Central memory CD4-positive, alpha-beta T cell (primary cell): ENCODE data around the gene GLUD1.
"Not testable (repeated sequence)": the region's sequence is repeated elsewhere in the genome, so short reads cannot be mapped to it uniquely, and the experiment has no call there.

Source experiments
- DNase-seq: peaks from one replicate; pipeline ENCODE4 v3.0.0; 2022

GLUD1 gene

DNA sequence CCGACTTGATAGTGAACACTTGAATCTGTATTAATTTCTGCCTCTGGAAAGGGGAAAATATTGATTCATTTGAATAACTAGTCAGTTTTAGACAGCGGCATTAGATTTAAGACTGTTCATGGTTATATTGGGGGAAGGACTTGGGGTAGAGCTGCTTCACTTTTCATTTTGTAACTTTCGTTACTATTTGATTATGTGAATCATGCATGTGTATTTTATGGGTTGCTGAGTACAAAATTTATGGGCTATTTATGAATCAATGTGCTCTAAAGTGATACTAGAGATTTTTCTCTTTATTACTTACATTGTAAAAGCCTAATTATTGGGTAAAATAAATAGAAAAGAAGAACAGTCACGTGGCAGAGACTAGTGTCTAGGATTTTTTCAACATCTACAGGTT is 4.9 kb downstream of the GLUD1 start:
- no peak for DNase-seq

DNA sequence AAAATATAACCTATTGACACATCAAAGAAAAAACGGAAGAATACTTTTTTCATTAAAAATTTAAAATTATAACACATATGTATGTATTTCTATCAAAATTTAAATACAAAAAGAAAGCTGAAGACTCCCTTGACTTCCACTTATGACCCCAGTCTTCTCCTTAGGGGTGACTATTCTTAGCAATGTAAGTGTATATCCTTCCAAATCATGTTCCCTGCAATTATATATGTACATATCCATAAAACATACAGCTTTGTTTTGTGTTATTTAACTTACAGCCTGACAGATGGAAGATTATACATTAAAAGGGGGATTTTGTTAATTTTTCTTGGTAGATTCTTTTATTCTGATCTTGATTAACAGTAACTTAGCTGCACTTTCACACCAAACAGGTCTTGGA is 9.1 kb downstream of the GLUD1 start:
- no peak for DNase-seq

DNA sequence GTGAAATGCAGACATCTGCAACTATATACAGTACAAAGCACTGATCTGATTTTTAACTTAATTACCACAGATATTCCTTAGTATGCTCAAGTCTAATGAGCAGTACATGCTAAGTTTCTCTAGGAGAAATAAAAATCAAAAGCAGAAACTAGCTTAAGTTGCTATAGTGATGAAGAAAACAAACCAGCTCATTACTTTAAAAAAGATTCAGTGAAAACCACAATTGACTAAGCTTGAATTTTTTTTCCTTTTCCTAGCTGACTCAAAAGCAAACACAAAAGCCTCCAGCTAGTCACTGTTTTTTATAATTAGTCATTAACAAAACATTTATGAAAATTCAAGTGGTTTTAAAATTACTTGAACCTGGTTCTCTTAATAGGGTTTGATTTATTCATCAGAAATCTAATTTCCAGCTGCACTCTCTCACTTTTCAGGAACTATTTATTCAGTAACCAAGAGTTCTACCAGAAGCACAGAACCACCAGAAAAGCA is 10.3 kb downstream of the GLUD1 start:
- peak; percentile 72 for DNase-seq

DNA sequence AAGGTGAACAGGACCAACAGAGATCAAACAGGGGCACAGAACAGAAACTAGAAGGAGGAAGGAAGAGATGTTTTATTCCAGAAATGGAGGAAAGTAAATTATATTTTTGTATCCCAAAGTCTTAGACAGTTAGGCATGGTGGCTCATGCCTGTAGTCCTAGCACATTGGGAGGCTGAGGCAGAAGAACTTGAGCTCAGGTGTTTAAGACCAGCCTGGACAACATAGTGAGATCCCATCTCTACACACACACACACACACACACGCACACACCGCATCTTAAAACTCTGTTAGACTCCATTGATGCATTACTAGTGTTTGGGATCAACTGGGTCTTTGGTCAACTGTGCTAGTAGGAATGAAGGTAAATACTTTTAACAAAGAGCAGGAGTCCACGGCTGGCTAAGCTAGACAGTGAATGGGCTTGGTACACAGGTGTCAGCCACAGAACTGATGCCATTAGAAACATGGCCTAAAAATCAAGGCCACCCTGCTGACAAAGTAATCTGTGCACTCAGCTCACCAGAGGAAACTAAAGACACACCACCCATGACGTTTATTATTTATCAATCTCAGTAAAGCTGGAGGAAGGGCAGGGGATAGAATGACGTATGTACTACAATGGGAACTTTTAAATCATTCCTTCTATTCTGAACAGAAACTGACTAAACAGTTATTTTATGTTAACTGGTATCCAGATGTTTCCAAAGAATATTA is 10.9 kb downstream of the GLUD1 start:
- peak; percentile 66 for DNase-seq

DNA sequence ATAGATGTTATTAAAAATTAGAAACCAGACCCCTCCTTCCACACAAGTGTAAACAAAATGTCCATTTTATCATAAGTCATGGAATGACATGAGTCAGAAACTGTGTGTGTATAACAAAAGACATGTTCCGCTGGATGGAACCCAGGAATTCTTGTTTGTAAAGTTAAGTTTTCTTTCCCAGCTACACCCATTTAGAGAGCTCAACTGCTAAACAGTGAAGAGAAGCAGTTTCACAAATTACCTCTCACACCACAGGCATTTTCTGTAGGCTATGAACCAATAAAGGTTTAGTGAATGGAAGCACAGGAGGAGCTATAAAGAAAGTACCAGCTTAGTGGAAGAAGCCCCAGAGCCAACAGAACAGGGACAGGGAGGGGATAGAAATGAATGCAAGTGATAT is 12.4 kb downstream of the GLUD1 start:
- not testable (repeated sequence) for DNase-seq

DNA sequence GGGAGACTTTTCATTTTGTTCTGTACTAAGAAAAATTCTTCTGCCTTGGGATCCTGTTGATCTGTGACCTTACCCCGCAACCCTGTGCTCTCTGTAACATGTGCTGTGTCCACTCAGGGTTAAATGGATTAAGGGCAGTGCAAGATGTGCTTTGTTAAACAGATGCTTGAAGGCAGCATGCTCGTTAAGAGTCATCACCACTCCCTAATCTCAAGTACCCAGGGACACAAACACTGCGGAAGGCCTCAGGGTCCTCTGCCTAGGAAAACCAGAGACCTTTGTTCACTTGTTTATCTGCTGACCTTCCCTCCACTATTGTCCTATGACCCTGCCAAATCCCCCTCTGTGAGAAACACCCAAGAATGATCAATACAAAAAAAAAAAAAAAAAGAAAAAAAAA is 13.1 kb downstream of the GLUD1 start:
- DNase-seq, result not testable (repeated sequence)

DNA sequence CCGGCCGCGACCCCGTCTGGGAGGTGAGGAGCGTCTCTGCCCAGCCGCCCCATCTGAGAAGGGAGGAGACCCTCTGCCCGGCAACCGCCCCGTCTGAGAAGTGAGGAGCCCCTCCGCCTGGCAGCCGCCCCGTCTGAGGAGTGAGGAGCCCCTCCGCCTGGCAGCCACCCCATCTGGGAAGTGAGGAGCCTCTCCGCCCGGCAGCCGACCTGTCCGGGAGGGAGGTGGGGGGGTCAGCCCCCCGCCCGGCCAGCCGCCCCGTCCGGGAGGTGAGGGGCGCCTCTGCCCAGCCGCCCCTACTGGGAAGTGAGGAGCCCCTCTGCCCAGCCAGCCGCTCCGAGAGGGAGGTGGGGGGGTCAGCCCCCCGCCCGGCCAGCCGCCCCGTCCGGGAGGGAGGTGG is 14.0 kb downstream of the GLUD1 start:
- DNase-seq, result not testable (repeated sequence)

DNA sequence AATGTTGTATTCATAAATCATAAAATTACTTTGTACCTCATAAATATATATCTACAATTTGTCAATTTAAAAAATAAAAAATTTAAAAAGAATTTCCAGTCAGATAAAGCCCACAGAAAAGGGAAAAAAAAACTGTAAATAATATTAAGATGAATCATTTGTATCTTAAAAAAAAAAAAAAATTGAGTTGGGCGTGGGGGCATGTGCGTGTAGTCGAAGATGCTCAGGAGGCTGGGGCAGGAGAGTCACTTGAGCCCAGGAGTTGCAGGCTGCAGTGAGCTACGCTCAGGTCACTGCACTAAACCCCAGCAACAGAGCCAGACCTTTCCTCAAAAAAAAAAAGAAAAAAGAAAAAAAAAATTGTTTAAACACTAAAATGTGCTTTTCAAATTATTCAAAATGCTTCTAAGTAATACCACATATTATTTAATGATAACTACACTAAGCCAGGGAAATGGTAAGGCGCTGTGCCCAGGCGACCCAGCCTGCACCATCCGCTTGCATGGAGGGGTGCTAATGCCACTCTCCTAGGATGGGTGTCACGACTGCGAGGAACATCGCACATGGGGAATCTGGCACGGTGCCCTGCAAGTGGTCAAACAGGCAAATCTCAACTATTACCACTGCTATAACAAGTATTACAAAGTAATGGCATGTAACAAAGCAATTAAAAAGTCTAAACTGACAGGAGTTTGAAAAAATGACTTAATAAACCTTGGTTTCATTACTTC is 15.4 kb downstream of the GLUD1 start:
- no peak for DNase-seq

DNA sequence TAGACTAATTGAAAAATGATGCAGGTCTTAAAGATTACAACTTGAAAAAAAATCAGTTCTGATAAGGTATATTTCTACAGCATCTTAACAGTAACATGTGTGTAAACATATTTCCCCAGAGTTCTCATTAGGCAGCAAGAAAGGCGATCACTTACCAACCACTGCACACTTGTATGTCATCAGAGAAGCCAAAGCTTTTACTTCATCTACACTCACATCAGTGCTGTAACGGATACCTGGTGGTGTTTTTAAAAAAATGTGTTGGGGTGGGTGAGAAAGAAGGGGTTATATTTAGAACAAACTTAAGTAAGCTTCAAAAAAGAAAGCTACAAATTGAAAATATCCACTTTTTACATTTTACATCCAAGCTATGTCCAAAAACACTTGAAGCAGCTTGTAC is 18.2 kb downstream of the GLUD1 start:
- DNase-seq, result not testable (repeated sequence)

DNA sequence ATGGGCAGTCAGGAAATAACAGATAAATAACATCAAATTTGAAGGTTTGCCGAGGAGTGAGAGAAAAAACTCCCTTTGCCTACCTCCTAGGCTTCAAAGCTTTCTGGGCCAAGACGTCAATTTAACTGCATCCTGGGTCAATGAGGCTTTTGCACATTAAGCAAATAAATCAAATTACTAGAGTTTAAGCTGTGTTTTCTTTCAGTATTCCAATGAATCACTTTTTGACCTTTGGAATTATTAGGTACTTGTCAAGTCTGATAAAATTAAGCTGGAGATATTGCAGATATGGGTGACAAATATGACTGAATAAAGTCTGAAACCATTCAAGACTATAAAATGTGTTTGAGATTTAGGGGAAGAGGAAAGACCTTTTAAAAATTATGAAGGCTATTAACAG is 22.2 kb downstream of the GLUD1 start:
- no peak for DNase-seq

DNA sequence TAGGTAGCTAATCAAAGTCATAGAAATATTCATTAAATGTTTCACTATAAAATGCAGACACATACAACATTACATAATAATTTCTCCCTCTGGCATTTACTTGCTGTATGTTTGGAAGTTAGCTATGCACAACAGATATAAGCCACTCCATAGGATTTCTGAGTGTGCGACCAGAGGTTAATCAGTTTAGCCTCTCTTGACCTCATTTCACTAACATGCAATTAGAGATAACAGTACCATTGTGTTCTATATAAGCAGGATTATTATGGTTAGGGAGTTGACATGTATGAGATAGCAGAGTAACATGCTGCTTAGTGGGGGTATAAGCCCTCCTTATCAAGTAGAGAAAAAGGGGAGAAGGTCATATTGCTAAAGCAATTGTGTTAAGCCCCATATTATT is 26.4 kb downstream of the GLUD1 start:
- DNase-seq, result no peak

DNA sequence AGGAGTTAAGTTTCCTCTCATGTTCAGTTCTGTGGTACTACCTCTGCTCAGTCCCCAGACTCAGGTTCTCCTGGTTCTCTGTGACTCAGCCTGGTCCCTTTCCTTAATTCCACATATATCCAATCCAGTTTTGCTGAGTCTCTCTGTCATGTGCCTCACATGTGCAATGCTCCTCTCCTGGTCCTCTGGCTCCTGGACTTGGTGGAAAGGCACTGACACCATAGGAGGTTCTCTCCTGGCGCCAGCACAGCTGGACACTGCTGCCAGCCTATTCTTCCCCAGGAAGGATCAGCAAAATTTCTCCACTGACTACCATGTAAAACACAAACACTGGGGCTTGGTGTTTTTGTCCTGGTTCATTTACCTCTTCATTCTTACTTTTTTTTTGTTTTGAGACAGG is 27.8 kb downstream of the GLUD1 start:
- no peak for DNase-seq

DNA sequence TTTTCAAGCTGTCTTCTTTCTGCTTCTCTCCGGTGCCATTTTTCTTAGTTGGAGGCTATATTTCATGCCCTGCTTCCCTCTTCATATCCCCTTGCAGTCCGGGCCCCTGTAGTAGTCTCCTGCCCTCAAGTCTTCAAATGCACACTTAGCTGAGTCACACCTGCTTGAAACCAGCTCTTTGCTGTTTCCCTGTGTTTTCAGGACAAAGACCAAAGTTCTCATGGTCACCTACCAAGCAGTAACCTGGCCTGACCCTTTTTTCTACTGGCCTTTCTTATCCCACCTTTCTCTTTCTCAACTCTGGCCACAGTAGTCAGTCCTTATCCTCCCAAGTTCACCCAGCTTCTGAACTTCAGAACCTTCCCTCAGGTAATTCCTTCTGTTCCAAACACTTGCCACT is 28.5 kb downstream of the GLUD1 start:
- no peak for DNase-seq

DNA sequence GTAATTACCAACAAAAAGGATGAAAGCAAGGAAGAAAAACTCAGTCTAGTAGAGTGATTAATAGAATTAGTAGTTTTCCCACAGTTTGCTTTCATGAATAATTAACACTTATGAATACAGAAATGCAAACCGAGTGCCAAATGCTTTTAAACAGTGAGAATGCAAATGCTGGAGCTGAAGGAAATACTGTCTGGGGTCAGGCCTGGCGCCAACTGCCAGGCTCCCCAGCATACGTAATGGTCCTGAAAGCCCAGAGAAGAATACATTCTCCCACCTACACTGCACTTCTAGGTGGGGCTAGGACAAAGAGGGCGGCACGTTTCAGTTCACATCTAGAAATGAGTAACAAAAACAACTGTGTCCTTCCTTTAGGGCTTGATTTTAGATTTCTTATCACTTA is 30.0 kb downstream of the GLUD1 start:
- DNase-seq, result no peak

DNA sequence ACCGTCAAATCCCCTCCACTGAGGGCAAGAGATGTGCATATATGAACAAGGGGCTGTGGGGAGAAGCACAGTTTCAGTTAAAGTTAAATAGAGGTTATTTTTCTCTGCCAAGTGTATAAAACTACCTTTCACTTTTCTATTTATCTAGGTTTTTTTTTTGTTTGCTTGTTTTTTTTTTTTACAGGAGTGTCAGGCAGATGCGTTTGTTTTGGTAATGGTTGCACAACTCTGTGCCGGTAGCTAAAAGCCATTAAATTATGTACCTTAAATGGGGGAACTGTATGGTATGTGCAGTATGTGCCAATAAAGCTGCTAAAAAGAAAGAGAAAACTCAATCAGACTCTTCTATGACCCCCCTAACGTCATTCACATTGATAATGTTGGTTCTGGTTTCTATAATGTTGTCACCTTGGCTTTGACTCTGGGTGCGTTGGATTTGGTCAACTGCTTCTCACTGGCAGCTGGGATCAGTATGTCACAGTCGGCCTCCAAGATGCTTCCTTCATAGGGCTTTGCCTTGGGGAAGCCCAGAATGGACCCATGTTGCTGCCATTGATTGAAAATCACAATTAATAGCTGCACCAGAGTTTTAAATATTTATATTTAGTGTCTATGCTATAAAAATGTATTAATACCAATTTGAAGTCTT is 34.2 kb downstream of the GLUD1 start:
- no peak for DNase-seq

DNA sequence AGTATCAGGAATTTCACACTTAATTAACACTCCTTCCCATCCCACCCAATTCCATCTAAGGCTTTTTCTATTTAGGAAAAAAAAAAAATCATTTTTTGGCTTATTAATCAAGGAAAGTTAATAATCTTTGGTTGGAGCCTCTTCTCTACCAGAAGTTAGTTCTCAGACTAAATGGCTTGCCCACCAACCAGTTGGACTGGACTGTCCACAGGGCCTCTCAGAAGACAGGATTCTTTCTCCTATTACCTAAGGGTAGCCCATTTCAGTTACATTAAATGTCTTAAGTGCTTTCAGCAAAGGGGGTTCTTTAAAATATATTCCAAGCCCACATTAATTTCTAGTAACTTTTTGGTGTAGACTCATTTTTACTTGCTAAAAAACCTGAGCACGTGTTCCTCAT is 35.2 kb downstream of the GLUD1 start:
- DNase-seq, result no peak

DNA sequence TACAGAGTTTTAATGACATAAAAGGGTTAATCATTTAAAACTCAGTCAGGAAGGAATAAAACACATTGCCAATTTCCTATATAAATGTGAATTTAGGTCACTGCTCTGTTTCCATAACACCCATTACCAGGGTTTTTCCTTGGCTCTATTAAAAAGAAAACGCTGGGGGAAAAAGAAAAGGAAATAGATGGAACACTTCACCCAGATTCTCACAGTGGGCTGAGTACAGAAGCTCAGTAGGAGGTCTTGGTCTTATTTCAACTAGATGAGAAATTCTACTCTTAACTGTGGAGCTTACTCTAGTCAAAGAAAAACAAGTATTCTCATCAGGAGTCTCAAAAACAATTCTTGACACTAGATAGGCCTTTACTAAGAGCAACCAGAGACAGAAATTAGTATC is 36.5 kb downstream of the GLUD1 start:
- no peak for DNase-seq

DNA sequence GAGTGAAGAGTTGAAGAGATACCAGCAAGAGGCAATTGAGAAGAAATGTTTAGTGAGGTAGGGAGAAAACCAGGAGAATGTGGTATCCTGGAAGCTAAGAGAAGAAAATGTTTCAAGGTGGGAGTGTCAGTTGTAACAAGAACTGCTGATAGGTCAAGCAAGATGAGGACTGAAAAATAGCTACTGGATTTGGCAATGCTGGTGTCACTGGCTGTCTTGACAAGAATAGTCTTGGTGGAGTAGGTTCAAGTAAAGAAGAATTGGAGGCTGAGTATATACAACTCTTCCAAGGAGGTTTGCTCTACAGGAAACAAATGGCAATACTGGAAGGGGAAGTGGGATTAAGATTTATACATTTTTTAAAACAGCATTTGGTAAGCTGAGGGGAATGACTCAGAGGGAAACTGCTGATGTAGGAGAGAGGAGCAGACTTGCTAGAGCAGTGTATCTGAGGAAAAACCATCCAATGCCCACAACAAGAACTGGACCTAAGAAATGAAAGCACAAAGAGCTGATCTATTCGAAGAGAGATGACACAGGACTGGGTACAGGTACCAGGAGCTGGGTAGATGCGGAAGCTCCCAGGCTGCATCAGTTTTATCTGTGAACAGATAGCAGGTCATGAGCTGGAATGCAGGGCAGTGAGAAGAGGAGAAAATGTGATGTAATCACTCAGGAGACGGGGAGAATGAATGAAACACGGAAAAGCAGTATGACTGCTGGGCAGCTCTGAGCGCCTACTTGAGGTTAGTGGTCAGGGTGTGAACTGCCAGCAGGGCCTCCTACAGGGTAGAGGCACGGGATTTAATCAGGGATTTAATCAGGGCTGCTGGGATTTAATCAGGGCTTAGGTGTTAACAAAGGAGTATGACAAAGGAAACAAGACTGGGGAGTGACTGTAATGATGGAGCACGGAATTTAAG is 40.0 kb downstream of the GLUD1 start:
- DNase-seq, result no peak

DNA sequence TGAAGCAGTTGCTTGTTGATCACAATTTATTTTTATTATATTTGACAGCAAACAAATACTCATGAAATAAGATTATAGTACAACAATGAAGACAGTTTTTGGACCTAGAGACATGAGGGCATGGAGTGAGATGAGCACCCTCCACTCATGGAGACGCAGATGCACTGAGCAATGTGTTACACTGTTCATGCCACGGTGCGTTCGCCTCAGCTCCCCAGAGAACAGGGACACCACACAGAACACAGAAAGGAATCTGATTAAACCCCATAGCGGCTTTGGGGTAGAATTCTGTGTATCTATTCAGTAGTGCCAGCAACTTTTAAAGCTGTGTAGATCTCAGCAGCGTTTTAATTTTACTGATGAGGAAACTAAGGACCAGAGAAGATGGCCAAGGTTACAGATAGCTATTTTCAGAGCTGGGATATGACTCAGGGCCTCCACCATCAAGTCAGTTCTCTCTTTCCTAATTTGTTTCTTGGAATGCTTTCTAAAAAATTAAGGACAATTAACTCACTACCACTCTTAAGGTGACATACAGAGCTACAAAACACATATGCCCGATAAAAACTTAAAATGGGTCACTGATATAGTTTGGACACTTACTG is 41.0 kb downstream of the GLUD1 start:
- DNase-seq, result no peak

DNA sequence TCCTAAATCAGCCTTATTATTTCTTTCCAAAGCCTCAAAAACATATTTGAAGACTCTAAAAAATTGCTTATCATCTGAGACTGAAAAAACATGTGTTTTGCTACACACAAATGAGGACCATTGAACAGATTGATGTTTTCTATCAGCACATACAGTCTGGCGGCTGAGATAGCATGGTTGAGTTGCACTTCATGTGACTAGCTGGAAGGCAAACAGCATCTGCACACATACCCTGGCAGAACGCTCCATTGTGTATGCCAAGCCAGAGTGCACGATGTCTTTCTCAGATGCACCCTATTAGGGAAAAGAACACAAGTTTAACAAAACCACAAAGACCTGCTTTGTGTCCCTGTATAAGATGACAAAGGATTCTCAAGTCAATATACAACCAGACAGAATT is 41.5 kb downstream of the GLUD1 start:
- DNase-seq, result no peak

DNA sequence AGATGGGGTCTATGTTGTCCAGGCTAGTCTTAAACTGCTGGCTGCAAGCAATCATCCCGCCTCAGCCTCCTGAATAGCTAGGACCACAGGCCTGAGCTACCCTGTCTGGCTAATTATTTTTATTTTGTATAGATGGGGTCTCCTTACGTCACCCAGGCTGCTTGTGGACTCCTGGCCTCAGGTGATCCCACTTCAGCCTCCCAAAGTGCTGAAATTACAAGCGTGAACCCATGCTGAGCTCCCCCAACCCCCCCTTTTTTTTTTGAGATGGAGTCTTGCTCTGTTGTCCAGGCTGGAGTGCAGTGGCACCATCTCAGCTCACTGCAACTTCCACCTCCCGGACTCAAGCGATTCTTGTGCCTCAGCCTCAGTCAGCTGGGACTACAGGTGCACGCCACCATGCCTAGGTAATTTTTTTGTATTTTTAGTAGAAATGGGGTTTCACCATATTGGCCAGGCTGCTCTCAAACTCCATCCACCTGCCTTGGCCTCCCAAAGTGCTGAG is 49.2 kb downstream of the GLUD1 start:
- DNase-seq, result no peak

DNA sequence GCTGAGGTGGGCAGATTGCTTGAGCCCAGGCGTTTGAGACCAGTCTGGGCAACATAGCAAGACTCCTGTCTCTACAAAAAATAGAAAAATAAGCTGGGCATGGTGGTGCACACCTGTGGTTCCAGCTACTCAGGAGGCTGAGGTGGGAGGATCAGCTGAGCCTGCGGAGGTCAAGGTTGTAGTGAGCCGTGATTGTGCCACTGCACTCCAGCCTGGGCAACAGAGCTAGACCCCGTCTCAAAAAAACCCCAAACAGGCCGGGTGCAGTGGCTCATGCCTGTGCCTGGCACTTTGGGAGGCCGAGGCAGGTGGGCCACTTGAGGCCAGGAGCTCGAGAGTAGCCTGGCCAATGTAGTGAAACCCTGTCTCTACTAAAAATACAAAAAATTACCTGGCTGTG is 51.1 kb downstream of the GLUD1 start:
- not testable (repeated sequence) for DNase-seq
